NCI-H82 (cell line): ENCODE results near the gene RIMBP3C.
"Not testable (repeated sequence)": the region's sequence is repeated elsewhere in the genome, so short reads cannot be mapped to it uniquely, and the experiment has no call there.

Source experiments
- DNase-seq: peaks from one replicate; lab custom pipeline; 2025; lab: John Stamatoyannopoulos, UW

RIMBP3C gene

DNA sequence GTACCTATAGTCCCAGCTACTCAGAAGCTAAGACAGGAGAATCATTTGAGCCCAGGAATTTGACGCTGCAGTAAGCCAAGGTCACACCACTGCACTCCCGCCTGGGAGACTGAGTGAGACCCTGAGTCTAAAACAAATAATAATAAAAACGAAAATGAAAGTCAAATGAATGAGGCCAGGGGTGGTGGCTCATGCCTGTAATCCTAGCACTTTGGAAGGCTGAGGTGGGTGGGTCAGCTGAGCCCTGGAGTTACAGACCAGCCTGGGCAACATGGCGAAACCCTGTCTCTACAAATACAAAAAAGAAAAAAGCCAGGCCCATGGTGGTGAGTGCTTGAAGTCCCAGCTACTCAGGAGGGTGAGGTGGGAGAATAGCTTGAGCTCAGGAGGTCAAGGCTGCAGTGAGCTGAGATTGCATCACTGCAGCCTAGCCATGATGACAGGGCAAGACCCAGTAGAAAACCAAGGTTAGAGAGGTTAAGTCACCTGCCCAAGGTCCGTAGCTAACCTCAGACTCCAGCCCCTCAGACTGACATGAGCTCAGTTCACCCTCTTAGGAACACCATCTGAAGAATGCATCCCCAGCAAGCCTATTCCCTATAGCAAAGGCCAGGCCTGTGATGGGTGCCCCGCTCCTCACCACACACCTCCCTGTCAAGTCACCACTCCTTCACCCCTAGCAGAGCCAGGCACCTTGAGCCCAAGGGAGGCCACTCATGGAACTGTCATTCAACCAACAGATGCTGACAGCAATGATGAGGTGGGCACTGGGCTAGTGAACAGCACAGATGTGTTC is 24.4 kb downstream of the RIMBP3C start:
- DNase-seq = not testable (repeated sequence)

DNA sequence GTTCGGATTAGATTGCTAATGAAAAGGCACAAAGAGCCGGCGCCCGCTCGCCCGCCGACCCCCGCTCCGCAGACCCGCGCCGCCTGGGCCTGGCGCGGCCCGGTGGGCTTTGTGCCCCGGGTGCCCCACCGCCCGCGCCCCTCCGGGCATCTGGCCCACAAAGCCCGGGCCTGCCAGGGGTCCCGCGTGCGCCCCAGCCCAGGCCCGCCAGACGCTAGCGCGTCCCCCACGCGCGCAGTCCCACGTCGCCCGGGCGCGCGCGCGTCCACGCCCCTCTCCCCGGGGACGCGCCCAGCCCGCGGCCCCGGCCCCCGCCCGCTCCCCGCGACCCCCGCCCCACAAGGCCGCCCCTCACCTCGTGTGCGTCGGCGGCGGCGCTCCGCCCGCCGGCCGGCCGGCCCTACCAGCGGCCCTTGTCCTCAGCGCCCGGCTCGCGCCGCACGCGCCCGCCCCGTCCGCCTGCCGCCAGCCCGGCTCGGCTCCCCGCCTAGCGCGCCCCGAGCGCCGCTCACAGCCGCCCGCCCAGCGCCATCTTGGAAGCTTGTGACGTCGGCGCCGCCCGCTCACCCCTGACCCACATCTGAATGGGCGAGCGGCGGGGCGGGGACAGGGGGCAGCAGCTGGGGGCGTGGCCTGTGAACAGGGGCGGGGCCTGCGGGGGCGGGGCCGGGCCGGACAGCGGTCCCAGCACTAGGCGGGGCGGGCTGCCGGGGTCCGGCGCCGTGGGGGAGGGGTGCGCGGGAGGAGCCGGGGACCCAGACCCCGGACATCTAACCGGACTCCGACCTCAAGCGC is 34.1 kb downstream of the RIMBP3C start:
- not testable (repeated sequence) for DNase-seq

DNA sequence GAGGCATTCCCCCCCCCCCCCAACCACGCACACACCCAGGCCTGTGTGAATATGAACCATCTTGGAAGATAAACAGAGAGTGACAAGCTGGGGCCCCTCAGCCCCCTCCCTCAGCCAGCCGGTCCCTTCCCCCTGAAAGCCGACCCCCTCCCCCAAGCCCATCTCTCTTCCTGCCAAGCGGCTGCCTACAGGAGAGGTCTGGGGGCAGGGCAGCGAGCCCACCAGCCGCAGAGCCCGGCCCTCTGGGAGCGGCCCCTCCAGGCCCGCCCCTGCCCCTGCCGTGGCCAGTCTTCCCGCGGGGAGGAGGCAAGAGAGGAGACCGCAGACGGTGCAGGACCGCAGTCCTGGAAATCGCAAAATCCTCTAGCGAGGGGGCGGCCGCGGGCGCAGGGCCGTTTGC is 34.7 kb downstream of the RIMBP3C start:
- DNase-seq = not testable (repeated sequence)

DNA sequence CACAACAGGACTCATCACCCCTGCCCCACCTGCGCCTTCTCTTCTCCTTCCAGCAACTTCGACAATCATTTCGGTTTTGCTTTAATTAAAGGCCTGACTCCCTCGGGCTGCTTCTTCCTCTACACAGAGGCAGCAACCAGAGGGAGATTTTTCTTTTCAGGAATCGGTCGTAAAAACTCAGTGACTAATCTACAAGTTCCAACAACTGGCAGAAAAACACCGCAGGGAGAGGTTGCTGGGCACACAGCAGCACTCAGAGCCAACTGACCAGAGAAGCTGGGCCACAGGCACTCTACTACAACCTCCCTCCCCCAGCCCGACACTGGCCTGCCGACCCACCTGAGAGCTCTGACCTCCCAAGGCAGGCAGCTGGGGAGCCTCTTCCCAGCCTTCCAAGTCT is 36.0 kb downstream of the RIMBP3C start:
- DNase-seq = not testable (repeated sequence)

DNA sequence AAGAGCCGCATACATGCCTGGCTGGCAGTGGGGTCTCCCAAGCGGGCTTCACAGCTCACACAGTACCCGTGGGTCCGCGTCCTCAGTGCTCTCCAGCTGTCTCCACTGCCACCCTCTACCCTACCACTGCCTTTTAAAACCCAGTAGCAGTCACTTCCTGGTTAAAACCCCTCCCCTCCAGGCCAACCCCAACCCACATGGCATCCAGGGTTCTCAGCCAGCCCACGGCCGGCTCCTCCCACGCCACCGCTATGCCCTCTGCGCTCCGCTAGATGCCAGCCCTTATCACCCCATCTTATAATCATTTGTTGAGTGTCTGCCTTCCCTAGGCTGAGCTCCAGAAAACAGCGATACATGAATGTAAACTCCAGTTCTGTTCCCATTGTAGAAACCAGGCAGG is 37.1 kb downstream of the RIMBP3C start:
- DNase-seq = not testable (repeated sequence)

DNA sequence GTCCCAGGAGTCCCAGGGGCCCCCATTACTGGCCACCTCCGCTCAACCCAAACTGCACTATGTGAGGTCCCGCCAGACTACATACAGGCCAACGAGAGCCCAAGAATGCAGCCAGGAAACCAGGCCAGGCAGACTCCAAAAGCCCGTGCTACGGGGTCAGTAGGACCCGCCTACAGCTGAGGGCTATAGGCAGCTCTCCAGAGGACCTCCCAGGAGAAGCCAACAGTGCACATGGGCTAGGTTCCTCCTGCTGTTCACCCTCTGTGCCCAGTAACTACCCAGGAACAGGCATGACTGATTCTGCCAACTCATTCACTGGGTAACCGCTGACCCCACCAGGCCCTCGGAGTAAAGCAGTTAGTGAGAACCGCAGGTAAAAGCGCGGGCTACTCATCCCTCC is 39.2 kb downstream of the RIMBP3C start:
- not testable (repeated sequence) for DNase-seq

DNA sequence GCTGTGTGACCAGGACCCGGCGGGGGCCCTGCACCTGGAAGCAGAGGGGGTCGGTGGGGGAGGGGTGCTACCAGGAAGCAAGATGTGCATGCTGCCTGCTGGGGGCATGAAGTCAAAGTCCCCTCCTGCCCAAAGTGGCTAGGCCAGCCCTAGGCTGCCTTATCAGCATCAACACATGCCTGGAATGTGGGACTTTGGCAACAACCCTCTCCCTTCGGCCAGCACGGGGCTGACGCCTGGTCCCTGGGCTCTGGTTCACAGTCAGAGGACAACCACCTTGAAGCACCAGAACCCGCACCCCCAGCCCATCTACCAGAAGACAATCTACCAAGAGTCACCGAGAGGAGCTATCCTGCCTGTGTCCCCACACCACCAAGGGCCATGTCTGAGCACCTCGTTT is 40.9 kb downstream of the RIMBP3C start:
- DNase-seq = not testable (repeated sequence)

DNA sequence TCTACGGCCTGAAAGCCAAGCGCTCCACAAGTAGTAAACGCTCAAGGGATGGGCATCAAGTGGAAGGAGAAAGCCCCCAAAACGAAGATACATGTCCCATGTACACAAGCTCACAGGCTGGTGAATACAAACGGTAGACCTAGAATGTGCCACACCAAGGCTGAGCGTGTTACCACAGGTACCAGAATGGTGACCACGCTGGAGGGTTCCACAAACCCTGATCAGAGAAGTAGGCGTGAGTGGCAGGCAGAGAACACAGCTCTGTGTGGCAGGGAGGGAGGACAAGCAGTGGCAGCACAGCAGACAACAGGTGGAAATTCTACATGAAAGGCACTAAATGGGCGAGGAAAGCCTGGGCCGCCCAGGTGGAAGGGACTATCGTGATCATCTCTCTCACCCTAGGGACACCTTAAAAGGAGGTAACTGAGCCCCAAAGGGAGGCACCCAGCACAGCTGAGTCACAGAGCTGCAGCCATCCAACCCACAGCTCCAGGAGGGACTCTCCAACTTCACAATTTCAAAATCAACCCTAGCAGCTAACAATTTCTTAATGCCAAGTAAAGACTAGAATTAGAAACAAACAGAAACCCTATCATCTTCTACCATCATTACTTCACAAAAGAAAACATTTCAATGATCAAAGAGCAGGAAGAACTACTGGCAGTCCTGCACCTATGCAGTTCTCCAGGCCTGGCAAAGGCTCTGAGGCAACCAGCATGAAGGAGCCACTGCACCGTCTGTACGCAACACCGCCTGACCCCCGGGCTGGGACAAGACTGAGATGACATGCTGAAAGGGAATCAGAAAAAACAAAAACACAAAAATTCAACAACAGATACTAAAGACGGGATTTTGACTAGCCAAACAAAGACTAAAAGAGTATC is 51.4 kb downstream of the RIMBP3C start:
- not testable (repeated sequence) for DNase-seq

DNA sequence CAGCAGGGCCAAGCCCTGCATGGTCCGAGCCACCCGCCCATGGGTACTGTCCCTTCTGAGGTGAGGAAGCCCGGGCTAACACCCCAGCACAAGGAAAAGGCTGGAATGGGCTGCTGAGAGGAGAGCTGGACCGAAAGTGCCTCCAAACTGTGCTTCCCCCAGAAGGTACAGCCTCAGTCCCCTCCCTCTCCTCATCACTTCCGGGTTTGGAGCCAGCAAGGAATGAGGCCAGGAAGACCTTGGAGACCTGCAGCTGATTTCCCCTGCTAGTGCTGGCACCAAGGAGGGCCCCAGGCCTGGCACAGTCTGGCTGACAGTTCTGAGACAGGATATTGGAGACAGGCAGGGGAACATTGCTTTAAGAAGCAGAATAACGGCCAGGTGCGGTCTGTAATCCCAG is 52.8 kb downstream of the RIMBP3C start:
- not testable (repeated sequence) for DNase-seq

DNA sequence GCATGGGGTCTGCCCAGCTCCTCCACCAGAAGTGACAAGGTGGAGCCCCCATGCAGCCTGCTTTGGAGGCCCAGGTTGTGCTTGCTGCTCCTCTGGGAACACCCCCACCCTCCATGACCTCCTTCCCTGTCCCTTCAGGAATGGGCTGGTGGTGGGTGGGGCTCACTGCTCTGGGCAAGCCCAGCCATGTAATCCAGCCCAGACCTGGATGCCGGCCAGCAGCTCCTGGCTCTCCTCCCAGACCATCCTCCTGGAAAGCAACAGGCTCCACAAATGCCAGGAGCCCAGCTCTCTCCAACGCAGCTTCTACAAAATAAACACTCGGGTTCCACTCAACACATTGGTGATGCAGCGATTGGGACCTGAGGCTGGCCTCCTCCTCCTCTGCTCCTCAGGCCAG is 53.3 kb downstream of the RIMBP3C start:
- DNase-seq = not testable (repeated sequence)
